Astrocyte of the cerebellum (primary cell): ENCODE measurements around the gene RAPGEF5.
A peak's percentile ranks its signal among the peaks of the same experiment; 100 is the strongest.

Experiments used
- DNase-seq: peaks from one replicate; pipeline ENCODE4 v3.0.0-alpha.2; 2011; ENCODE audit warnings: low read depth
- H3K4me3 ChIP-seq: 2 replicates; pipeline ENCODE4 v1.5.1; 2011; ENCODE audit warnings: mild to moderate bottlenecking, low read depth, low read length, moderate library complexity
- in situ Hi-C: cut with HindIII; loops from 2 replicates; pipeline ENCODE4 v1.10.0; 2017; ENCODE audit warnings: low sequenced_read_pairs
- TF ChIP-seq, protein P1 (sequence below): IDR thresholded peaks from 2 replicates; pipeline ENCODE4 v1.5.1; 2012; ENCODE audit warnings: low read length, low read depth, moderate library complexity, mild to moderate bottlenecking; ENCODE audit errors: missing control alignments

The RAPGEF5 gene

DNA sequence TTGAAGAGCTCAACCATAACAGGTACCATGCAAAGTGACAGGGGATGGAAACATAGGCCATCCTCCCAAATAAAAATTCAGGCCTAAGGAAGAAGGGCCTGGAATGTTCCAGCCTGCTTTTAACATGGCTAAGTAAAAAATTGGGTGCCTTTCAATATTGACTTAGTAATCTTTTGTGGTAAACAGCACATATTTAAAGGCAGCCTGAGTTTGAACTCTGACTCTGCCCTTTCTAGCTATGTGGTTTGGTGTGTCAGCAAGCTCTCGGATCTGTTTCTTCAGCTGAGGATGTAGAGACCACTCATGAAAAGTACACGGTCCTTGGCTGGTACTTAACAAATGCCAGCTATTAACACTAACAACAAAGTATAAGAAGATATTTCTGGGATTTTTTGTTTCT lies 219.5 kb downstream of the RAPGEF5 start:
- peak; percentile 31 for DNase-seq
- TF ChIP-seq, protein P1, sequence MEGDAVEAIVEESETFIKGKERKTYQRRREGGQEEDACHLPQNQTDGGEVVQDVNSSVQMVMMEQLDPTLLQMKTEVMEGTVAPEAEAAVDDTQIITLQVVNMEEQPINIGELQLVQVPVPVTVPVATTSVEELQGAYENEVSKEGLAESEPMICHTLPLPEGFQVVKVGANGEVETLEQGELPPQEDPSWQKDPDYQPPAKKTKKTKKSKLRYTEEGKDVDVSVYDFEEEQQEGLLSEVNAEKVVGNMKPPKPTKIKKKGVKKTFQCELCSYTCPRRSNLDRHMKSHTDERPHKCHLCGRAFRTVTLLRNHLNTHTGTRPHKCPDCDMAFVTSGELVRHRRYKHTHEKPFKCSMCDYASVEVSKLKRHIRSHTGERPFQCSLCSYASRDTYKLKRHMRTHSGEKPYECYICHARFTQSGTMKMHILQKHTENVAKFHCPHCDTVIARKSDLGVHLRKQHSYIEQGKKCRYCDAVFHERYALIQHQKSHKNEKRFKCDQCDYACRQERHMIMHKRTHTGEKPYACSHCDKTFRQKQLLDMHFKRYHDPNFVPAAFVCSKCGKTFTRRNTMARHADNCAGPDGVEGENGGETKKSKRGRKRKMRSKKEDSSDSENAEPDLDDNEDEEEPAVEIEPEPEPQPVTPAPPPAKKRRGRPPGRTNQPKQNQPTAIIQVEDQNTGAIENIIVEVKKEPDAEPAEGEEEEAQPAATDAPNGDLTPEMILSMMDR, result no peak
- no peak overlapping the region for H3K4me3 ChIP-seq
- in situ Hi-C loops, result no loop called here

DNA sequence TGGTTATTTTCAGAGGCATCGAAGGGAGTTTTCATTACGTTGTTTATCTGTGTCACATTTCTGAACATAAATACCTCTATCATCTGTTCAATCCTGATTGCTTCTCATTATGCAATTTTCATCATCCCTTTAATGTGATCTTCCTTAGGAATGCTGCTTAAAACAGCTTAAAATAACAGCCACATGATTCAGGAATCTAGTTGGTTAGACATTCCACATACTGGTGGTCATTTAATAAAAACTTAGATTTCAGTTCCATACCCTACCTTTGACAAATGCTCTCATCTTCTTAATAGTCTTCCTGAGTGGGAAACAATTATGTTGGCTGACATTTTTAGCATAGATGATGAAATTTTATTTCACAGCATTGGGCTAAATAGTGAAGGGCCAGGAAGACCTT lies 219.9 kb downstream of the RAPGEF5 start:
- in situ Hi-C loops, result no loop called here
- TF ChIP-seq, protein P1, result no peak
- H3K4me3 ChIP-seq, result no peak overlapping the region
- DNase-seq, result peak; percentile 33

DNA sequence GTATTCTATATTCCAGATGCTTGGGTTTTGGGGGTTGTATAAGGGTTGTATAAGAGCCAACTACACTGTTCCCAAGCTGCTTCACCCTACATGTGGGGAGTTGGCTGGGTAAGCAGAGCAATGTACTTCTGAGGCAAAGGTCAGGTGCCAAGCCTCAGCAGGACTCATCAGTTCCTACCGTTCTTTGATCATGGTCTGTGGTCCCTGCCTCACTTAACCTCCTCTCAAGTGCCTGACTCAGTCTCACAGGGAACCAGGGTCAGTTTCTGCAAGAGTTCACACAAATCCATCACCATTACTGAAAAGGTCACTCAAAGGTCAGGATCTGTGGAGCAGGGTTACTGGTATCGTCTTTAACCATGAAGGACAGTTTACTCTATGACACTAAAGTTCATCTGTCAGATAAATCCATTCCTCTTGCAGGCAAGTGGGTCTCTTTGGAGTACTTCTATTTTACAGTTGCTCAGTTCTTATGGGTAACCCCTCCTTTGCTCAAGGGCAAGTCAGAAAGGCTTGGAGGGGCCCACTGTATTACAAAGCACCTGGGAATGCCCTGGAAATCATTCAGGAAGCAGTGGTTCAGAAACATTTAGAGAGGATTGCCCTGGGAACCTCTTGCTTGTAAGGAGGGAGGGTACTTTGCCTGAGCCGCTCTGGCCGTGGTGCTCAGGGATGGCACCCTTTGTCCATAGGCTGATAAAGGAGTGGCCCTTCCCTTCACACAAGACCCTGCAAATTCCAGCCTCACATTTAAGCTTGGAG lies 227.0 kb downstream of the RAPGEF5 start:
- TF ChIP-seq, protein P1, result no peak
- no peak overlapping the region for H3K4me3 ChIP-seq
- no peak for DNase-seq
- in situ Hi-C loops, result no loop called here

DNA sequence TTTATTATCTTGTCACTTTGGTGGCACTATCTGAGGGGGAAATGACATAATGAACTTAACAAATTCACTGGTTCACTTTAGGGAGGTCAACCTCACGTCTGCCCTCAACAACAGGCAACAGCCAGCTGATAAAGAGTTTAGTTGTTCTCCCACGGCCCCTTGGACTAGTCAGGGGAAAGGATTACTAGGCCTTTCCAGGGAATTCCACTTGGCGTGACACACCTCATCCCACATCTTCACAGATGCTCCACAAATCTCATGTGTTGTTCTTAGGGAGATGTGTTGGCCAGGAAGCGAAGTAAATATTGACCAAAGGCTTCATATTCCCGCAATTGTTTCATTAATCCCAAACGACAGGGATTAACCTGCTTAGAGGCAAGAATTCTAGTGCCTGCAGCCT lies 227.8 kb downstream of the RAPGEF5 start:
- TF ChIP-seq, protein P1, result no peak
- in situ Hi-C loops, result no loop called here
- DNase-seq, result no peak

DNA sequence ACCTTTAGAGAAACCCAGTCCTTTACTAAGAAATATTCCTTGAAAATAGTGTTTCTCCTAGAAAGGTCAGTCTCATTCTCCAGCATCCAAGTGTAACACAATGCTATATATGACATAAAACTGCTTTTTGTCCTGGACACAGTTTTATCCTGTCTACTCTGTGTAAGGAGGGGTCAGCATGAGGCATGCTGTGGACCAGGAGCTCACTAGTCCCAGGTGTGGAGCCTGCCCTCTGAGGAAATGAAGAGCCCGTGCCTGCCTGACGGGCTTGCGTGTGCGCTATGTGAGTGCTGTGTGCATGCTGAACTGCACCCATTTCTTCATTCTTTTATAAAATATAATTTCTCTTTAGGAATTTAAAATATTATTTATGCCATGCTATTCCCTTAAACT lies 228.4 kb downstream of the RAPGEF5 start:
- in situ Hi-C loops, result no loop called here
- TF ChIP-seq, protein P1, result no peak
- no peak overlapping the region for H3K4me3 ChIP-seq
- DNase-seq, result no peak

More for the DNA sequence above, 227.8 kb downstream of the RAPGEF5 start:
- no peak overlapping the region for H3K4me3 ChIP-seq

DNA sequence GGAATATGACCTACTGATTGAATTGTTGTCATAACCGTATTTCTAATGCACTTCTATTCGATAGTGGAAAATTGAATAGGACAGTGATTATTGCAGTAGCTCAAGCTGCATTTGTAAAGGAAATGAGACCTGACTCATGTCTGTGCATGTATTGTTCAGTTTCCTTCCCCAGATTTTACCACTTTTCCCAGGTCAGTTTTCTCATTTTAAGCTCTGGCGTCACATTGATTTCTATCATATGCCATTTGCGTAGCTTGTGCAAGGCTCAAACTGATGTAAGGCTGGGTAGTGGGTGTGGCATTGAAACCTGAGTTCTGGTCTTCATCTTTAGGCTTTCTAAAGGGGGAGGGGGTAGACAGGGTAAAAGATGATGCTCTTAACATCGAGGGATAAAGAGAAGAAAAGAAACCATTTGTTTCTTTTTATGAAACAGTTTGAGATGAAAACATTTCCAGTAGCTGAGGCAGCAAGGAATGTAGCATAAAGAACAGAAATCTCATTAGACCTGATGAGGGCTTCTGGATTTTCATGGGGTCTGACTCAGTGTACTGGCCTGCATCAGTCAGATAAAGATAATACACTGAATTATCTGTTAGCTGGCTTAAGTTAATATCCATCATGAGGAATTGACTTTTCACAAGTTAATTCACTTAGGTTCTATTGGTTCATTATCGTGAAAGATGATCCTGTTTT lies 229.0 kb downstream of the RAPGEF5 start:
- no peak overlapping the region for H3K4me3 ChIP-seq
- in situ Hi-C loops, result no loop called here
- TF ChIP-seq, protein P1, result no peak
- no peak for DNase-seq
